MCF 10A (cell line): ENCODE measurements around the gene BCL6B. TPM values are rescaled to one million over a fixed set of nuclear protein-coding genes. Genes with fewer than 3 reads are reported as not detected.

ENCODE experiments used
- BruUV-seq: library from RNA; stranded (reverse); fragments of 400-500 nt; replicated peaks from 2 replicates; lab custom pipeline; 2021; lab: Mats Ljungman, UMichigan
- CTCF ChIA-PET: fragments of 300-600 bp; sonication (Branson Sonifier 250); formaldehyde crosslinking; extraction: SDS; loops from one replicate; lab custom pipeline; 2021; ENCODE audit warnings: antibody characterized with exemption, inconsistent platforms; lab: Yijun Ruan, JAX
- POLR2A ChIA-PET: fragments of 300-600, 350-650 bp; sonication (Branson Sonifier 250); formaldehyde crosslinking; extraction: SDS; loops from one replicate; lab custom pipeline; 2020; ENCODE audit warnings: antibody characterized with exemption, inconsistent platforms; lab: Yijun Ruan, JAX
- DNase-seq: peaks from one replicate; pipeline ENCODE4 v3.0.0-alpha.2; 2018; ENCODE audit not compliant: unreplicated experiment
- H3K27ac Mint-ChIP-seq: one replicate; pipeline ENCODE4 v1.8.0; 2022; ENCODE audit warnings: mild to moderate bottlenecking, low read depth, mixed read lengths; ENCODE audit not compliant: unreplicated experiment
- H3K27me3 Mint-ChIP-seq: one replicate; pipeline ENCODE4 v1.8.0; 2022; ENCODE audit warnings: mixed read lengths; ENCODE audit not compliant: insufficient read depth, unreplicated experiment
- H3K36me3 Mint-ChIP-seq: one replicate; pipeline ENCODE4 v1.8.0; 2022; ENCODE audit warnings: mild to moderate bottlenecking, moderate library complexity, mixed read lengths; ENCODE audit not compliant: insufficient read depth, unreplicated experiment
- H3K4me1 Mint-ChIP-seq: one replicate; pipeline ENCODE4 v1.8.0; 2022; ENCODE audit warnings: mixed read lengths; ENCODE audit not compliant: insufficient read depth, unreplicated experiment
- H3K4me3 Mint-ChIP-seq: one replicate; pipeline ENCODE4 v1.8.0; 2022; ENCODE audit warnings: mild to moderate bottlenecking, moderate library complexity, mixed read lengths; ENCODE audit not compliant: unreplicated experiment
- H3K9me3 Mint-ChIP-seq: one replicate; pipeline ENCODE4 v1.8.0; 2022; ENCODE audit warnings: mixed read lengths; ENCODE audit not compliant: unreplicated experiment
- CTCF ChIP-seq: fragments of 200-600 bp; IDR thresholded peaks from one replicate; pipeline ENCODE4 v1.8.0; 2022; ENCODE audit warnings: antibody characterized with exemption, mild to moderate bottlenecking; ENCODE audit not compliant: unreplicated experiment
- intact Hi-C: fragments of 100-400 bp; cut with micrococcal nuclease; formaldehyde crosslinking; loops from 2 replicates; pipeline ENCODE4 v1.14.1; 2022
- total RNA-seq: library from RNA; stranded (reverse); gene quantifications from 2 replicates; pipeline ENCODE4 v1.2.3, GENCODE V29; 2022

The BCL6B gene
- total RNA-seq, 1 experiment from 2014 or later: not detected

- BruUV-seq: no TSS peak
- H3K27ac Mint-ChIP-seq: no peak overlapping the region
- DNase-seq: no peak
- H3K4me3 Mint-ChIP-seq: no peak overlapping the region
- intact Hi-C loops: no loop called here
- CTCF ChIA-PET: no interaction called here
- H3K9me3 Mint-ChIP-seq: no peaks in the 10 kb centered on the region
- no peaks in the 10 kb centered on the region for H3K4me1 Mint-ChIP-seq
- TF ChIP-seq CTCF: no peak
- no peaks in the 10 kb centered on the region for H3K27me3 Mint-ChIP-seq
- H3K36me3 Mint-ChIP-seq: peaks cover 37% of the 10 kb centered on the region
- POLR2A ChIA-PET: no interaction called here
Measured at GRCh38 chr17:6997171-6997570, 25.7 kb upstream of the BCL6B start.

DNA sequence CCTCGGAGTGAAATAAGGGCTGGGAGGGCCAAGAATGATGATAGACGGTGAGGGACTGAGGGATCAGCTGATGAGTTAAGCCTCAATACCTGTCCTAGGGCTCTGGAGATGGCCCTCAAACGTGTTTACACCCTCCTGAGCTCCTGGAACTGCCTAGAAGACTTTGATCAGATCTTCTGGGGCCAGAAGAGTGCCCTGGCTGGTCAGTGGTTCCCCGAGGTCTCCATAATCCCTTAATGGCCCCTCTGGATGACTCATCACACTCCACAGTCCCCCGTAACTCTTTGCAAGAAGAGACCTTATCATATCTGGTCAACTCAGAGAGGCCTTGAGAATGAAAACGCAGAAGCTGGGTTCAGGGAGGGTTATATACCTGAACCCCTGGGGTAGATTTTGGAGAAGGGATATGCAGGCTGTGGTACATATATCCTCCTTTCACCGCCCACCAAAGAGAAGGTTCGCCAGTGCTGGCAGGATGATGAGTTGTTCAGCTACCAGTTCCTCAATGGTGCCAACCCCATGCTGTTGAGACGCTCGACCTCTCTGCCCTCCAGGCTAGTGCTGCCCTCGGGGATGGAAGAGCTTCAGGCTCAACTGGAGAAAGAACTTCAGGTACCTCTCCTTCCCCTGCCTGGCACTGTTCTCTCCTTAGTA lies 23.9 kb upstream of the BCL6B start:
- Mint-ChIP-seq H3K27ac (no peak overlapping the region), H3K27me3 (no peaks in the 10 kb centered on the region), H3K36me3 (peaks cover 43% of the 10 kb centered on the region), H3K4me1 (no peaks in the 10 kb centered on the region), H3K4me3 (no peak overlapping the region), H3K9me3 (no peaks in the 10 kb centered on the region)
- ChIA-PET CTCF (interaction anchor here (0.9 to 3.1 kb wide), 4 partner anchors 66 to 156 kb away, joined by 3 to 24 read pairs (median 4); no protein-coding TSS in a partner anchor), POLR2A (no interaction called here)
- intact Hi-C loops: no loop called here
- no peak for DNase-seq
- no peak for TF ChIP-seq CTCF
- BruUV-seq: no TSS peak

DNA sequence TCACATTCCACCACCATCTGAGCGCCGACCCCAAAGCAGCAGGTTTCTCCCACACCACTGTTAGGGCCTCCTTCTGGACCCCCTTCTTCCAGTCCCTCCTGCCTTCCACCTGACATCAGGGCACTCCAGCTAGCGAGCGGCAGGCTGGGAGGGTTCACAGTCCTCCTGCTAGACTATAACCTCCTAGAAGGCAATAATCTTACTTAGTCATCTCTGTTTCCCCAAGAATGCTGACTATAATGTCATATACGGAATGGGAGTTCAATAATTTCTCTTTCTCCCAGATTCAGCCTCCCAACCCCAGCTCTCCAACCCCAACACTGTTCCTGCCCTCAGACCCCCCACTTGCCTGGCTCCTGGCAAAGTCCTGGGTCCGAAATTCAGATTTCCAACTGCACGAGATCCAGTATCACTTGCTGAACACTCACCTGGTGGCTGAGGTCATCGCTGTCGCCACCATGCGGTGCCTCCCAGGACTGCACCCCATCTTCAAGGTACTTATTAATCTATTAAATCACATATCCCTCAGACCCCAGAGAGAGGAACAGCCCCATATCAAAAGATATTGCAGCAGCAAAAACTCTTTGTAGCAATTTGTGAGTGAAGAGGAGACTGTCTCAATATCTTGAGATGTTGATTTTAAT lies 21.4 kb upstream of the BCL6B start:
- Mint-ChIP-seq H3K9me3 (no peaks in the 10 kb centered on the region), H3K27ac (no peak overlapping the region), H3K4me1 (peaks cover 6% of the 10 kb centered on the region), H3K27me3 (no peaks in the 10 kb centered on the region), H3K36me3 (peaks cover 42% of the 10 kb centered on the region), H3K4me3 (no peak overlapping the region)
- BruUV-seq: no TSS peak
- TF ChIP-seq CTCF: peak; percentile 67
- peak; percentile 57 for DNase-seq
- ChIA-PET CTCF (interaction anchor here (0.6 to 4.4 kb wide), 10 partner anchors 10 to 333 kb away, joined by 3 to 73 read pairs (median 4); no protein-coding TSS in a partner anchor), POLR2A (interaction anchor here (0.7 to 4.4 kb wide), 2 partner anchors 90 to 158 kb away, joined by 3 to 28 read pairs; no protein-coding TSS in a partner anchor)
- intact Hi-C loops: loop anchor here (1.0 kb wide), 2 partner anchors 158 to 335 kb away; no protein-coding TSS in a partner anchor
